Natural killer cell (primary cell): Measurements from ENCODE around the gene SNX9. TPM values are rescaled to one million over a fixed set of nuclear protein-coding genes. Genes with fewer than 3 reads are reported as not detected.
"Not testable (repeated sequence)": the region's sequence is repeated elsewhere in the genome, so short reads cannot be mapped to it uniquely, and the experiment has no call there.

Source experiments
- ATAC-seq, 3 donors: fragments of 150-1000 bp in 2 of 3; fragments of 200-7000 bp in 1 of 3; cut with Tn5 transposase; 1 replicate in 1 of 3; 2 replicates in 2 of 3; pipeline ENCODE4 v1.10.0; 2021; ENCODE audit warnings: mild to moderate bottlenecking in 2 of 3, moderate library complexity in 2 of 3
- DNase-seq, 2 donors: peaks; one replicate each; pipeline versions ENCODE4 v3.0.0 to v3.0.0-alpha.2; 2013 to 2021; ENCODE audit warnings: mixed read lengths in 1 of 2
- H3K27ac ChIP-seq: one replicate; pipeline ENCODE4 v1.5.1; 2013; ENCODE audit warnings: mild to moderate bottlenecking, low read length
- H3K27me3 ChIP-seq: one replicate; pipeline ENCODE4 v1.6.1; 2013; ENCODE audit warnings: low read length; ENCODE audit not compliant: control insufficient read depth, insufficient read depth
- H3K36me3 ChIP-seq: one replicate; pipeline ENCODE4 v1.6.1; 2013; ENCODE audit warnings: low read length; ENCODE audit not compliant: control insufficient read depth, insufficient read depth
- H3K4me1 ChIP-seq: one replicate; pipeline ENCODE4 v1.6.1; 2013; ENCODE audit warnings: low read length; ENCODE audit not compliant: control insufficient read depth, insufficient read depth
- H3K4me3 ChIP-seq: one replicate; pipeline ENCODE4 v1.5.1; 2013; ENCODE audit warnings: low read length
- H3K9me3 ChIP-seq: one replicate; pipeline ENCODE4 v1.6.1; 2013; ENCODE audit warnings: low read length; ENCODE audit not compliant: control insufficient read depth, insufficient read depth
- H3K27ac Mint-ChIP-seq, 2 donors: one replicate each; pipeline ENCODE4 v1.8.0; 2022; ENCODE audit warnings: mild to moderate bottlenecking in 2 of 2, mixed read lengths in 2 of 2, moderate library complexity in 1 of 2
- H3K27me3 Mint-ChIP-seq, 2 donors: one replicate each; pipeline ENCODE4 v1.8.0; 2022; ENCODE audit warnings: low read depth in 2 of 2, mixed read lengths in 2 of 2
- H3K36me3 Mint-ChIP-seq: one replicate; pipeline ENCODE4 v1.8.0; 2022; ENCODE audit warnings: mixed read lengths
- H3K4me1 Mint-ChIP-seq, 2 donors: one replicate each; pipeline ENCODE4 v1.8.0; 2022; ENCODE audit warnings: mixed read lengths in 2 of 2
- H3K4me3 Mint-ChIP-seq: one replicate; pipeline ENCODE4 v1.8.0; 2022; ENCODE audit warnings: mild to moderate bottlenecking, moderate library complexity, mixed read lengths
- H3K9me3 Mint-ChIP-seq, 2 donors: one replicate each; pipeline ENCODE4 v1.8.0; 2022; ENCODE audit warnings: mixed read lengths in 2 of 2
- WGBS: methylation state at CpG from one replicate; pipeline ENCODE4 v1.1.7; 2013; ENCODE audit warnings: missing lambda C conversion rate; ENCODE audit not compliant: insufficient coverage; 5-methylcytosine and 5-hydroxymethylcytosine counted together
- intact Hi-C: fragments of 100-400 bp; cut with micrococcal nuclease; formaldehyde crosslinking; loops from one replicate; pipeline ENCODE4 v1.14.2; 2022
- total RNA-seq, 4 donors: library from RNA; stranded (reverse); fragments of 120-200 nt in 1 of 4; gene quantifications; one replicate each; pipeline versions ENCODE4 v1.2.3 to v1.2.4, GENCODE V29; 2013 to 2022
- TF ChIP-seq, protein P1 (sequence below): fragments of 200-600 bp; IDR thresholded peaks from one replicate; pipeline ENCODE4 v1.8.0; 2022; ENCODE audit warnings: antibody characterized with exemption

Gene SNX9
- total RNA-seq, 3 donors from 2014 or later (not counting 1 experiment from before 2014, with no cell fraction given), result 6.0 to 9.7 (median 7.3) TPM

DNA sequence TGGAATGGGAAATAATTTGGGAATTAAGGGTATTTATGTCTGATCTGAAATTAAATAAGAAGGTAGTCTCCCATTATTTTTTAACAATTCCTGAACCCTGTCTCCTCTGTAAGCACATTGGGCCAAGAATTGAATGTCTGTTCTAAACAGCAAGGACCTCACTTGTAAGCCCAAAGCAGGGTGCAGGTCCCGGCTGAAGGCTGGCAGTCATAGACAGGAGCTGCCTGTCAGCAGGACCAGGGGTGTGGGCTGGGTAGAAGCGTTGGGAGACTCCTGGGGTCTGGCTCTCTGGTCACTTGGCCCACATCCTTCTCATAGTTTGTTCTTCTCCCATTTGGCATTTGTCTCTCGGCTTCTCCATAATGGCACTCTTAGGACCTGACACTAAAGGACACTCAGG is 75.6 kb downstream of the SNX9 start:
- Histone ChIP-seq H3K9me3 (no peaks in the 10 kb centered on the region), H3K36me3 (no peaks in the 10 kb centered on the region), H3K4me1 (no peaks in the 10 kb centered on the region), H3K27ac (no peak overlapping the region), H3K4me3 (no peak overlapping the region), H3K27me3 (no peaks in the 10 kb centered on the region)
- Mint-ChIP-seq H3K27ac (no peak overlapping the region), H3K9me3 (no peaks in the 10 kb centered on the region), H3K4me1 (no peaks in the 10 kb centered on the region), H3K36me3 (no peaks in the 10 kb centered on the region), H3K27me3 (no peaks in the 10 kb centered on the region), H3K4me3 (no peak overlapping the region)
- intact Hi-C loops, result no loop called here
- ATAC-seq, result no peak
- TF ChIP-seq, protein P1, sequence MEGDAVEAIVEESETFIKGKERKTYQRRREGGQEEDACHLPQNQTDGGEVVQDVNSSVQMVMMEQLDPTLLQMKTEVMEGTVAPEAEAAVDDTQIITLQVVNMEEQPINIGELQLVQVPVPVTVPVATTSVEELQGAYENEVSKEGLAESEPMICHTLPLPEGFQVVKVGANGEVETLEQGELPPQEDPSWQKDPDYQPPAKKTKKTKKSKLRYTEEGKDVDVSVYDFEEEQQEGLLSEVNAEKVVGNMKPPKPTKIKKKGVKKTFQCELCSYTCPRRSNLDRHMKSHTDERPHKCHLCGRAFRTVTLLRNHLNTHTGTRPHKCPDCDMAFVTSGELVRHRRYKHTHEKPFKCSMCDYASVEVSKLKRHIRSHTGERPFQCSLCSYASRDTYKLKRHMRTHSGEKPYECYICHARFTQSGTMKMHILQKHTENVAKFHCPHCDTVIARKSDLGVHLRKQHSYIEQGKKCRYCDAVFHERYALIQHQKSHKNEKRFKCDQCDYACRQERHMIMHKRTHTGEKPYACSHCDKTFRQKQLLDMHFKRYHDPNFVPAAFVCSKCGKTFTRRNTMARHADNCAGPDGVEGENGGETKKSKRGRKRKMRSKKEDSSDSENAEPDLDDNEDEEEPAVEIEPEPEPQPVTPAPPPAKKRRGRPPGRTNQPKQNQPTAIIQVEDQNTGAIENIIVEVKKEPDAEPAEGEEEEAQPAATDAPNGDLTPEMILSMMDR, result no peak
- no peak for DNase-seq
- 90% methylated on average over 3 of the region's 3 CpGs for WGBS

DNA sequence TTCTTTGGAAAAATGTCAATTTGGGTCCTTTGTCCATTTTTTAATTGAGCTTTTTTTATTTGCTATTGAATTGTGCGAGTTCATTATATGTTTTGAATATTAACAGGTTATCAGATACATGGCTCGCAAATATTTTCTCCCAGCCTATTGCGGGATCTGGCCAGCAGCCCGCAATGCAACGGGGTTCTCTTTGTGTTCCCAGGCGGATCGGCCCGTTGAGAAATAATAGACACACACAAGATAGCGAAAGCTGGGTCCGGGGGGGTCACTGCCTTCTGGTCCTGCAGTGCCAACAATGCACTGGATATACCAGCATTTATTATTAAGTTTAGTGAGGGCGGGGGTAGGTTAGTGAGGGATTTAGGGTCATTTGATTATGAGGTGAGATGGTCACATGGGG is 77.2 kb downstream of the SNX9 start:
- H3K27ac Mint-ChIP-seq, H3K36me3 Mint-ChIP-seq, H3K27me3 ChIP-seq, intact Hi-C loops, H3K9me3 ChIP-seq, DNase-seq, H3K4me1 ChIP-seq, H3K4me3 Mint-ChIP-seq, H3K36me3 ChIP-seq, H3K4me1 Mint-ChIP-seq, H3K4me3 ChIP-seq, H3K9me3 Mint-ChIP-seq, H3K27me3 Mint-ChIP-seq, ATAC-seq, H3K27ac ChIP-seq: not testable (repeated sequence)
- whole genome bisulfite sequencing, result 96% methylated on average over 10 of the region's 11 CpGs

DNA sequence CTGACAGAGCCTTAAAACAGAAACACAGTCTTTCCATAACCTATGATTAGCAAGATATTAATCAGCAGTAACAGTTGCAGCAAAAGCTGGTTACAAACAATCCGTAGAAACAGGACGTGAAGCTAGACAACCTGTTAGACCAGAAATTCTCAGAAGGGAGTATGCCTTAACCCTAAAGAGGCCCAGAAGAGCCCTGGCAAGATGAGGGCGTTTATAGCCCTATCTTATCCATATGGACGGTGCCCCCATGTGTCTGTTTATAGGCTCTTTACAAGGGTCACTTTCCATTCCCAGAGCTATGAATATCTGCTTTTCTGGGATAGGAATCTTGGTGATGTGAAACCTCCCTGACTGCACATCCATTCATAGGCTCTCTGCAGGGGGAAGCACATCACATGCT is 77.7 kb downstream of the SNX9 start:
- H3K4me1 ChIP-seq, H3K36me3 ChIP-seq, H3K27me3 Mint-ChIP-seq, H3K27ac Mint-ChIP-seq, H3K36me3 Mint-ChIP-seq, H3K9me3 Mint-ChIP-seq, intact Hi-C loops, H3K9me3 ChIP-seq, H3K4me3 ChIP-seq, H3K27me3 ChIP-seq, H3K27ac ChIP-seq, H3K4me1 Mint-ChIP-seq, H3K4me3 Mint-ChIP-seq, ATAC-seq, DNase-seq: not testable (repeated sequence)
- WGBS, result 72% methylated on average over 3 of the region's 4 CpGs

DNA sequence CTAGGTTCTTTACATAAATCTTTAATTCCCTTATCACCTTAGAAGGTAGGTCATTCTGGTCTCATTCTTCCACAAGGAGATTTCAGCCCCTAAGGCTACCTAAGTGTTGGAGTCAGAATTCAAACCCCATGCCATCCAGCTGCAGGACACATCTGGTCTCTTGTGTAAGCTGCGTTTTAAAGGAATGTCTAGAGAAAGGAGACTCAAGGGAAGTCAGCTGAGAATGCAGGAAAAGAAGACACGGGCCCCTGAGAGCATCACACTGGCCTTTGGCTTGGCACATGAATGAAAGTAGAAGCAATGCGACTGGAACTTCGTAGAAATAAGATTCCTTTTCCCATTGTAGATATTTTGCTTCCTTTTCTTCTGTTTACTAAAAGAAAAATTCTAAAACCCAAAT is 82.0 kb downstream of the SNX9 start:
- WGBS, result 89% methylated on average over 4 of the region's 4 CpGs
- Histone ChIP-seq H3K27ac (no peak overlapping the region), H3K9me3 (no peaks in the 10 kb centered on the region), H3K4me3 (no peak overlapping the region), H3K27me3 (no peaks in the 10 kb centered on the region), H3K4me1 (peaks cover 7% of the 10 kb centered on the region), H3K36me3 (no peaks in the 10 kb centered on the region)
- H3K27ac Mint-ChIP-seq, result no peak overlapping the region
- peaks cover 14 to 15% of the 10 kb centered on the region in 2 donors for H3K4me1 Mint-ChIP-seq
- DNase-seq, result no peak
- H3K36me3 Mint-ChIP-seq, result peaks cover 9% of the 10 kb centered on the region
- peaks cover 0 to 15% of the 10 kb centered on the region in 2 donors for H3K27me3 Mint-ChIP-seq
- TF ChIP-seq, protein P1, result no peak
- no peaks in the 10 kb centered on the region for H3K9me3 Mint-ChIP-seq
- H3K4me3 Mint-ChIP-seq, result no peak overlapping the region
- intact Hi-C loops, result no loop called here
- ATAC-seq, result no peak
